UCSD-AML1 (cell line): ENCODE results near the gene WAPL.

Experiments used
- DNase-seq: peaks from one replicate; lab custom pipeline; 2025; ENCODE audit not compliant: unreplicated experiment; lab: John Stamatoyannopoulos, UW

Gene WAPL

GRCh38 chr10:86480571-86480970 lies 41.0 kb downstream of the WAPL start:
- DNase-seq = no peak

DNA sequence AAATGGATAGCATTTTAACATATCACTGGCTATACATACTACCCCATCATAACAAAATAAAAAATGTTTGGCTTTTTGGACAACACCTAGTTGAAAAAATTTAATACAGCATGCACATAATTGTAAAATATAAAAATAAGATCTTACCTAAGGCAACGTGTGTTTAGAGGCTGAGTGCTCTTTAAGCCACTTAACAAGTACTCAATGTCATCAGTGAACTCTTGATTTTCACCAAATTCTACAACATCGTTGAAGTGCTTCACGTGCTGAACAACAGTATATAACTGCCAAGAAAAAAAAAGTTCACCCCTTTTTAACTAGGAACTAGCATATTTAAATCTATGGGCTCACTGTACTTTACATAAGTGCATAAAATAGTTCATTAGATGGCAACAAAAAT lies 49.5 kb downstream of the WAPL start:
- no peak for DNase-seq

GRCh38 chr10:86461963-86462804 lies 59.4 kb downstream of the WAPL start:
- no peak for DNase-seq

GRCh38 chr10:86451604-86451960 lies 70.0 kb downstream of the WAPL start:
- DNase-seq = no peak

DNA sequence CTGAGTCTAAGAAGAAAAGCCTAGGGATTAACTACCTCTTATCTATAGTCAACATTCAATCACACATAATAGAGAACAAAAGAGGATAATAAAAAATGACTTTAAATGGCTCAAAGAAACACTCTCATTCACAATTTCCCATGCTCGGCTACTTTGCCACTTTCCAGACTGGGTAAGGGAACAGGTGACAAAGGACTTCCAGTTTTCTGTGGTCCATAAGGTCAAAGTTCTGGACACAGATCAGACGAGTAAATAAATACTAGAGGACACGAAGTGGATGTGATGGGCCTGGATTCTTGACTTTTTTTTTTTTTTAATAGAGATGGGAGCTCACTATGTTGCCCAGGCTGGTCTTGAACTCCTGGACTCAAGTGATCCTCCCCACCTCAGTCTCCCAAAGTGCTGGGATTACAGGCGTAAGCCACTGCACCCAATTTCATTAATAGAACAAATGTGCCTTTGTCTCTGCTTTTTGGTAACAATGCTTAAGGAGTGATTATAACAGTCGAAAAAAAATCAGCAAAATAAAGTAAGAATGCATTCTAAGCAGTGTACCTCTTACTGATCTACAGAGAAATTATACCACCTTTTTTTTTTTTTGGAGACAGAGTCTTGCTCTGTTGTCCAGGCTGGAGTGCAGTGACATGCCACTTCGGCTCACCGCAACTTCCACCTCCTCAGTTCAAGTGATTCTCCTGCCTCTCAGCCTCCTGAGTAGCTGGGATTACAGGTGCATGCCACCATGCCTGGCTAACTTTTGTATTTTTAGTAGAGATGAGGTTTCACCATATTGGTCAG lies 70.6 kb downstream of the WAPL start:
- no peak for DNase-seq

GRCh38 chr10:86449926-86450558 lies 71.5 kb downstream of the WAPL start:
- no peak for DNase-seq

DNA sequence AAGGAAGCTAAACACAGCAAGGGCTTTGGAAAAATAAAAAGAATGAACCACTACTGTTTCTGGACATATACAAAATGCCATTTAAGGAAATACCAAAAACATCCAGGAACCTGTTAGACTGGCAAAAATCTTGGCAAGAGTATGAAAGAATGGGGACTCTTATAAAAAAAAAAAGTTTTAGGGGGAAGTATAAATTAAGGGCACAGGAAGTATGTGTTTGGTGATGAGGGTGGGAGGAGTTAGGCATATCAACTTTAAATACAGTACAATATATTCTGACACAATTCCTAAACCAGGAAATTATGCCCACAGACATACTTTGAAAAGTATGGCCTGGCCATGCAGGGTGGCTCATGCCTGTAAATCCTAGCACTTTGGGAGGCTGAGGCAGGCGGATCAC lies 74.2 kb downstream of the WAPL start:
- no peak for DNase-seq

DNA sequence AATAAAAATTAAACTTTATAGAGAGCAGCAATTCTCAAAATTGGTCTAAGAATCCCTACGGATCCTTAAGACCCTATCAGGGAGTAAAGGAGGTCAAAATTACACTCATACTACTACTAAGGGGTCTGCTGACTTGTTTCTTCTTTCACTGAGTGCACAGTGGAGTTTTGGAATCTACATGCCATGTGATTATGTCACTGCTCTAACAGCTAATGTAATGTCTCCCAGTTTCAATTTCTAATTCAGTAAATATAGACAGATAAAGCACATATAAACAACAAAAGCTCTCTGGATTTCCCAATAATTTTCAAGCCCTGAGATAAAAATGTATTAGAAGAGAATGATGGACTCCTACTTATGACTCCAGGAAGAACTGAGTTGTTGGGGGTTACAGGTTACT lies 74.6 kb downstream of the WAPL start:
- DNase-seq = no peak

DNA sequence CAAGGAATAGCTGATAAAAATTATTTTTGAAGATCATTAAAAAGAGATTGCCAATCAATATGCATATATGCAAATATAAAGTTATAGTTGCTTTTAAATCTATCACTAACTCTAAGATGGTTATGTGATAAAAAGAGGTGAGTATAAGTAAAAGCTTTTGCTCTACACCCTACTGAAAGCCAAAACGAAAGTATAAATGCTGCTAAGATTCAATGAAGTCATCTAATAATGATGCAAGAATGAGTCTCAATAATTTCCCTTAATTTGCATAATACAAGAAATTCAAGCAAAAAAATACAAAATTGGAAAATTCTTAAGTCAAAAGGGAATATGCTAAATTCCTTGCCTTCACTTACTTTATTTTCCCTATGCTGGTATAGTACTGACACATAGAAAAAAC lies 75.2 kb downstream of the WAPL start:
- DNase-seq = no peak

GRCh38 chr10:86443936-86444335 lies 77.7 kb downstream of the WAPL start:
- no peak for DNase-seq

DNA sequence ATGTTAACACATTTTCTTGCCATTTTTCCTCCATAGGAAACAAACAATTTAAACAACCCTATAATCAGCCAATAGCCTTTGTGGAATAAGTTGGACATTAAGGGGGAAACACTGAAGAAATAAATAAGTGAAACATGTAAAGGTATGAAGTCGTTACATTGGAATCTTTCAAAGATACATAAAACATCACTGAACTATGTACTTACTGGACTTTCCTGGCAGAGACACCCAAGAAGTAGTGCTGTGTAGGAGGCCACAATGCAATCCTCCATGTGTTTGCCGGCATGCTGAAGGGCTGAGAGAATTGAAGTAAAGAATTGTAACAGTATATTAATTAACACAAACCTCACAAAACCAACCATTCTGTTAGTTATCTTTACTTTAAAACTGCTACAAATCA lies 78.5 kb downstream of the WAPL start:
- DNase-seq = no peak

DNA sequence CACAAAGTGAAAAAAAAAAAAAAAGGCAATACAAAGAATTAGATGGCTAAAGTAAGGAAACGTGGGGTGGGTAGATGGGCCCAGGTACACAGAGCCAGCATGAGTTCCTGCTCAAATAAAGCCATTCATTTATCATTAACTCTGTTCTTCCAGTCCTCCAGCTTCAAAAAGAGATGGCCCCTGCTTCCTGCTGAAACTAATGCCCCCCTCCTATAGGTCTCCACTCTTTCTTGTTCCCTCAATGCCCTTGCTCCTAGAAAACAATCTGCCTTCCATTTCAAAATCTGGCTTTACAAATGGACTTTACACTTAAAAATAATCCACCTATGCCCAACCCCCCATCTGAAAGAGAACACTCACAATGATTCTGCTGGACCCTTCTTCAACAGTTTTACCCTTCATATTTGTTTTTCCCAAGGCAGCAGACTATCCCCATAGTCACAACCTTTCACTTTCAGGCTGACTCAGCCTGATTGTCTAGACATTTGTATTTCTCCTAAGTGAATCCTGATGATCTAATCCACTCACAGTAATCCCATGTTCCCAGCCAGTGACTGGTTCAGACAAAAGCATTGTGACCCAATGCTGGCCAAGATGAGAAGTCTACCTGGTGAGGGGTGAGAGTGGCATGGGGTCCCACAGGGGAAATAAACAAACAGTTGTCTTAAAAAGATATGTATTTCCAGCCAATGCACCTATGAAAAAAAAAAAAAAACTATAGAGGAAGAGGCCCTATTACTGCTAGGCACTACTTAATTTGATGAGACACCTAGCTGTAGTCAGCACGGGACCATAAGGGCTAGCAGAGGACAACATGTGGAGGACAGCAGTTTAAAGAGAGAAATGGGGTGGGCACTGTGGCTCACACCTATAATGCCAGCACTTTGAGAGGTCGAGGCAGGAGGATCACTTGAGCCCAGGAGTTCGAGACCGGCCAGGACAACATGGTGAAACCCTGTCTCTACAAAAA lies 80.4 kb downstream of the WAPL start:
- no peak for DNase-seq

DNA sequence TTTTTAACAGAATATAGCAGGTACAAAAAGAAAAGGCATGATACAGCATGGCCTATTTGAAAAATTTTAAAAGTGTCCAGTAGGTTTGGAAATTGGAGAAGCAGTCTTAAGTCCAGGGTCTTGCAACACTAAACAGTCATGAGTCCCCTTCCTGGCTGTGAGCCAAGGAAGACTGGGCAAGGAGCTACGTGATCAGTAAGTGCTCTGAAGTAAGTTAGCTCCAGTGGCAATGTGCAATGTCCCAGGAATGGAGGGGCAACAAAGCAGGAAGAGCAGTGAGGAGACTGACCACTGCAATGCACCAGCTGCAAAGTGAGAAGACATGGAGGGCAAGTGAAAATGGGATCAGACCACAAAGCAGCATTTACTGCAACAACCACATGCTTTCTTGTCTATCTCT lies 82.0 kb downstream of the WAPL start:
- no peak for DNase-seq

GRCh38 chr10:86438091-86438749 lies 83.4 kb downstream of the WAPL start:
- no peak for DNase-seq

DNA sequence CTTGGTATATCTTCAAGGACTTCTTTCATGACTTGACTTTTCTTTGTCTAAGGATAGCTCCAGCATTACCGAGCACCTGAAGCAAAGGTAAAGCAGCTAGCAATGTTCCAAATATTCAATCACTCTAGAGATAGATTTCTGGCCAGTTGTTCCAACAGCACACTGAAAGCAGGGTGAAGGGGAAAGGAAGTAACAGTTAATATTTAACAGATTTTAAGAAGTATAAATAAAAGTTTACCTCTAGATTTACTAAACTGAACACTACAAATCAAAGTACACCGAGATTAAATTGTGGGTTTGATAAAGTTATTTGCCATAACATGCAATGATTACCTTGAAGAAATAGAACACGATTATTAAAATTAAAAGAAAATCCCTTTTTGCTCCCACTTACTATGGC lies 84.1 kb downstream of the WAPL start:
- DNase-seq = no peak

DNA sequence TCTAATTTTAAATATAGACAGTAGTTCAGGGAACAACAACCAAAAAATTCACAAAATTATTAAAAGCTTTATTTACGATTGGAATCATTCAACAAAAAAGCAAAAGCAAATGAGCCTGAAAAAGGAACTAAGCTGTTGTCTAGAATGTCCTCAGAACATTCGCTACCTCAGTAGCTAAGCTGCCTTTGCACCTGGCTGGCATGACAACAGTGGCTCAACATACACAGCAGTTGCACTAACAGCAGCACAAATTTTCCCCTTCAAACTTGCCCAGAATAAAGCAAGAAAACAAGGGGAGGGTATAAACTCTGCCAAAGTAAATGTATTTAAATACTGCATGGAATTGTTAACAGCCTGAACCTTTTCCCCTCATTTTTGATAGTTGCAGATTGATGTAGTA lies 84.6 kb downstream of the WAPL start:
- no peak for DNase-seq

GRCh38 chr10:86434656-86435055 lies 86.9 kb downstream of the WAPL start:
- DNase-seq = no peak

GRCh38 chr10:86423739-86424138 lies 97.9 kb downstream of the WAPL start:
- DNase-seq = no peak

DNA sequence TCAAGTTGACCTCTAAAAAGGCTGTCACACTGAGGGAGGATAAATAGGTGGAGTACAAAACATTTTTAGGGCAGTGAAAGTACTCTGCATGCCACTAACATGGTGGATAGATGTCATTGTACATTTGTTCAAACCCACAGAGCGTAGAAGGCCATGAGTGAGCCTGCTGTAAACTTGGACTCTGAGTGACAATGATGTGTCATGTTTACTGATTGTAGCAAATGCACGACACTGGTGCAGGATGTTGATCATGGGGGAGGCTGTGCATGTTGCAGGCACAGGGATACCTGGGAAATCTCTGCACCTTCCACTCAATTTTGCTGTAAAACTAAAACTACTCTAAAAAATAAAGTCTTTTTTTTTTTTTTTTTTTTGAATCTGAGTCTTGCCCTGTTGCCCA lies 102.5 kb downstream of the WAPL start:
- no peak for DNase-seq

DNA sequence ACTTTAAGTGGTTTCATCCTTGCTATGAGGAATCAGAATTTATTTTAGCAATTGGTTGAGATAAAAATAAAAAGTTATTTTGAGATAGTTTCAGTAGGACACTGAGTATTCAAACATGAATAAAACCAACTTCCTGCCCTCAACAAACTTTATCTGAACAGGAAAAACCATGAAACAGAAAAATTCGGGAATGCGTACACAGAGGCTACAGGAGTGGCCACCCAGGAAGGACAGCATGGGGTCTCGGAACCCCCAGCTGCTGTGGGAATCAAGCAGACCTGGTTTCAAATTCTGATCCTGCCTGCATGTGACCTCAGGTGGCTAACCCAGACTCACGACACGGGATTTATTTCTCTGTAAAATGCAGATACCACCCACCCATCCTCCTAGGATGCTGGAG lies 106.0 kb downstream of the WAPL start:
- no peak for DNase-seq
